SK-N-SH (cell line): ENCODE results near the gene HTR6. TPM values are rescaled to one million over a fixed set of nuclear protein-coding genes. Genes with fewer than 3 reads are reported as not detected.
A peak's percentile ranks its signal among the peaks of the same experiment; 100 is the strongest.

ENCODE experiments used
- CTCF ChIA-PET: fragments of 300-600, 350-600 bp; formaldehyde crosslinking; extraction: SDS; loops from one replicate; lab custom pipeline; 2021; lab: Yijun Ruan, JAX
- POLR2A ChIA-PET: fragments of 350-600 bp; sonication (Branson Sonifier 250); formaldehyde crosslinking; extraction: SDS; loops from one replicate; lab custom pipeline; 2020; ENCODE audit warnings: antibody characterized with exemption, inconsistent platforms; lab: Yijun Ruan, JAX
- DNase-seq: peaks from one replicate; pipeline ENCODE4 v3.0.0; 2012
- H2AFZ ChIP-seq: fragments of 200-600 bp; sonication (generic); 2 replicates; pipeline ENCODE4 v1.8.1; 2016; ENCODE audit warnings: antibody characterized with exemption, mild to moderate bottlenecking, low read depth
- H3F3A ChIP-seq: fragments of 200-600 bp; sonication (generic); replicated peaks from 2 replicates; pipeline ENCODE3; 2016; ENCODE audit warnings: antibody characterized with exemption, mild to moderate bottlenecking; ENCODE audit not compliant: insufficient read depth
- H3K27ac ChIP-seq, 2 experiments: fragments of 200-500 bp in 1 of 2; fragments of 200-600 bp in 1 of 2; sonication (Bioruptor generic) in 1 of 2; sonication (generic), shearing (Covaris generic) in 1 of 2; 2 replicates each; pipeline versions ENCODE4 v1.5.1 to v1.6.1; 2014 to 2016; ENCODE audit warnings: low read depth in 2 of 2, inconsistent platforms in 1 of 2, low read length in 1 of 2, mild to moderate bottlenecking in 1 of 2, mixed read lengths in 1 of 2
- H3K27me3 ChIP-seq: fragments of 200-600 bp; sonication (generic), shearing (Covaris generic); 2 replicates; pipeline ENCODE4 v1.6.1; 2016; ENCODE audit warnings: mixed run types; ENCODE audit not compliant: insufficient read depth
- H3K36me3 ChIP-seq, 2 experiments: fragments of 200-500 bp in 1 of 2; fragments of 200-600 bp in 1 of 2; sonication (Bioruptor generic) in 1 of 2; sonication (generic) in 1 of 2; replicated peaks in 1 of 2; 2 replicates each; pipeline versions ENCODE3 to v1.5.1; 2014 to 2016; ENCODE audit warnings: low read length in 1 of 2, mild to moderate bottlenecking in 1 of 2; ENCODE audit not compliant: insufficient read depth in 2 of 2, control insufficient read depth in 1 of 2
- H3K4me1 ChIP-seq, 2 experiments: fragments of 200-500 bp in 1 of 2; fragments of 200-600 bp in 1 of 2; sonication (Bioruptor generic) in 1 of 2; sonication (generic), shearing (Covaris generic) in 1 of 2; 2 replicates each; pipeline versions ENCODE4 v1.5.1 to v1.6.1; 2014 to 2016; ENCODE audit warnings: low read depth in 1 of 2, low read length in 1 of 2, mixed run types in 1 of 2; ENCODE audit not compliant: insufficient read depth in 2 of 2, control insufficient read depth in 1 of 2
- H3K4me2 ChIP-seq: fragments of 200-600 bp; sonication (generic), shearing (Covaris generic); 2 replicates; pipeline ENCODE4 v1.6.1; 2017; ENCODE audit warnings: mixed run types
- H3K4me3 ChIP-seq, 2 experiments: fragments of 200-500 bp in 1 of 2; fragments of 200-600 bp in 1 of 2; sonication (Bioruptor generic) in 1 of 2; sonication (generic), shearing (Covaris generic) in 1 of 2; 2 replicates each; pipeline versions ENCODE4 v1.5.1 to v1.8.1; 2014 to 2016; ENCODE audit warnings: low read depth in 2 of 2, inconsistent platforms in 1 of 2, low read length in 1 of 2, mild to moderate bottlenecking in 1 of 2, mixed read lengths in 1 of 2, moderate library complexity in 1 of 2
- H3K79me2 ChIP-seq: fragments of 200-600 bp; sonication (generic); 2 replicates; pipeline ENCODE4 v1.8.1; 2017; ENCODE audit warnings: mild to moderate bottlenecking; ENCODE audit not compliant: insufficient read depth
- H3K9ac ChIP-seq: fragments of 200-600 bp; sonication (generic); 2 replicates; pipeline ENCODE4 v1.6.1; 2017; ENCODE audit warnings: mixed run types
- H3K9me2 ChIP-seq: fragments of 200-600 bp; sonication (generic); 2 replicates; pipeline ENCODE4 v1.6.1; 2017; ENCODE audit warnings: mixed run types
- H3K9me3 ChIP-seq: fragments of 200-600 bp; sonication (generic); 2 replicates; pipeline ENCODE4 v1.6.1; 2017; ENCODE audit warnings: mixed run types, mild to moderate bottlenecking, moderate library complexity
- H4K20me1 ChIP-seq: fragments of 200-600 bp; sonication (generic); 2 replicates; pipeline ENCODE4 v1.6.1; 2017; ENCODE audit warnings: mild to moderate bottlenecking, mixed run types; ENCODE audit not compliant: insufficient read depth
- CHD2 ChIP-seq: fragments of 150-350 bp; IDR thresholded peaks from 2 replicates; pipeline ENCODE4 v1.6.1; 2018; ENCODE audit warnings: low read length; ENCODE audit not compliant: partially characterized antibody
- EP300 ChIP-seq, 2 experiments: IDR thresholded peaks; 2 replicates each; pipeline versions ENCODE4 v1.4.0 to v1.6.1; 2012; ENCODE audit warnings: borderline replicate concordance in 1 of 2, low read depth in 1 of 2, low read length in 1 of 2
- GATA2 ChIP-seq: sonication (generic); formaldehyde crosslinking; IDR thresholded peaks from 2 replicates; pipeline ENCODE4 v1.5.0; 2020; ENCODE audit warnings: mild to moderate bottlenecking, missing genetic modification reagents
- RCOR1 ChIP-seq: fragments of 150-350 bp; IDR thresholded peaks from 2 replicates; pipeline ENCODE4 v1.6.1; 2017; ENCODE audit warnings: antibody characterized with exemption, low read length
- WGBS: methylation state at CpG from one replicate; pipeline ENCODE4 v1.1.6; 2017; ENCODE audit warnings: low lambda C conversion rate; 5-methylcytosine and 5-hydroxymethylcytosine counted together
- polyA plus RNA-seq, 3 experiments: library from polyadenylated mRNA; depleted of rRNA; stranded (reverse); fragments of >200 nt; gene quantifications; 2 replicates each; pipeline ENCODE4 v1.2.3, GENCODE V29; 2012
- TF ChIP-seq, protein P1 (sequence below): IDR thresholded peaks from 2 replicates; pipeline ENCODE4 v1.6.1; 2012; ENCODE audit warnings: mild to moderate bottlenecking, low read depth, low read length, moderate library complexity

HTR6 gene
- polyA plus RNA-seq, 1 of the 3 experiments (the other 2 are of a cell fraction): 0.05 TPM

DNA sequence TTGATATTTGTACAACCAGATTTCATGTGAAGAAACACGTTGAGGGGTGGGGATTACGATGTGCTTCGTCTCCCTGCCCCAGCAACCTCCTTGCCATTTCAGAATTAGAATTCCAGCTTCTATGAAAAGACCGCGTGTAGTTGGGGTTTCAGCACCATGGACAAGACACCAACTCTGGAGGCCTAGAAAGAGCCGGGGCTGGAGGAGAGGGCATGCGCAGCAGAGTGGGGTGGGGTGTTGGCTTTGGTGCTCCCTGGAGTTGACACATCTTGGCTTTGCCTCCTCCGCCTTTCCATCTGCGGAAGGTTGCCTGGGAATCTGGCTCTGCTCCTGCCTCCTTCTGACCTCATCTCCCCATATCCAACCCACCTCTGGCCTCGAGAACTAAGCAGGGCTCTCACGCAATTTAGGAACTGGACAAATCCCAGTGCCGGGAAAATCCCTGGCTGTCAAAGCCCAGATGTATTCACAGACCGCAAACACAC is 11.8 kb downstream of the HTR6 start:
- Histone ChIP-seq H3K27me3 (no peaks in the 10 kb centered on the region), H3K36me3 (no peaks in the 10 kb centered on the region), H3K4me2 (no peak overlapping the region)
- DNase-seq: no peak
- TF ChIP-seq, protein P1, sequence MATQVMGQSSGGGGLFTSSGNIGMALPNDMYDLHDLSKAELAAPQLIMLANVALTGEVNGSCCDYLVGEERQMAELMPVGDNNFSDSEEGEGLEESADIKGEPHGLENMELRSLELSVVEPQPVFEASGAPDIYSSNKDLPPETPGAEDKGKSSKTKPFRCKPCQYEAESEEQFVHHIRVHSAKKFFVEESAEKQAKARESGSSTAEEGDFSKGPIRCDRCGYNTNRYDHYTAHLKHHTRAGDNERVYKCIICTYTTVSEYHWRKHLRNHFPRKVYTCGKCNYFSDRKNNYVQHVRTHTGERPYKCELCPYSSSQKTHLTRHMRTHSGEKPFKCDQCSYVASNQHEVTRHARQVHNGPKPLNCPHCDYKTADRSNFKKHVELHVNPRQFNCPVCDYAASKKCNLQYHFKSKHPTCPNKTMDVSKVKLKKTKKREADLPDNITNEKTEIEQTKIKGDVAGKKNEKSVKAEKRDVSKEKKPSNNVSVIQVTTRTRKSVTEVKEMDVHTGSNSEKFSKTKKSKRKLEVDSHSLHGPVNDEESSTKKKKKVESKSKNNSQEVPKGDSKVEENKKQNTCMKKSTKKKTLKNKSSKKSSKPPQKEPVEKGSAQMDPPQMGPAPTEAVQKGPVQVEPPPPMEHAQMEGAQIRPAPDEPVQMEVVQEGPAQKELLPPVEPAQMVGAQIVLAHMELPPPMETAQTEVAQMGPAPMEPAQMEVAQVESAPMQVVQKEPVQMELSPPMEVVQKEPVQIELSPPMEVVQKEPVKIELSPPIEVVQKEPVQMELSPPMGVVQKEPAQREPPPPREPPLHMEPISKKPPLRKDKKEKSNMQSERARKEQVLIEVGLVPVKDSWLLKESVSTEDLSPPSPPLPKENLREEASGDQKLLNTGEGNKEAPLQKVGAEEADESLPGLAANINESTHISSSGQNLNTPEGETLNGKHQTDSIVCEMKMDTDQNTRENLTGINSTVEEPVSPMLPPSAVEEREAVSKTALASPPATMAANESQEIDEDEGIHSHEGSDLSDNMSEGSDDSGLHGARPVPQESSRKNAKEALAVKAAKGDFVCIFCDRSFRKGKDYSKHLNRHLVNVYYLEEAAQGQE: peak; percentile 96
- no peak for TF ChIP-seq EP300 (IDR thresholded peaks at IDR 0.05; ENCODE audit: borderline replicate concordance in 1 of 2, low read depth in 1 of 2, low read length in 1 of 2)
- no peak for TF ChIP-seq GATA2 (CRISPR knock-in tag)
- TF ChIP-seq, all 33 proteins: peak for 1
- POLR2A ChIA-PET: no interaction called here
- Histone ChIP-seq H3K27ac (no peak overlapping the region), H3K4me3 (no peak overlapping the region), H3K9me2 (no peaks in the 10 kb centered on the region), H3K9me3 (no peaks in the 10 kb centered on the region), H2AFZ (no peak overlapping the region), H4K20me1 (no peaks in the 10 kb centered on the region), H3K4me1 (no peaks in the 10 kb centered on the region), H3K79me2 (no peaks in the 10 kb centered on the region), H3F3A (no peaks in the 10 kb centered on the region), H3K9ac (no peak overlapping the region)
- WGBS: 73% methylated on average over 13 of the region's 13 CpGs
- CTCF ChIA-PET: interaction anchor here (0.5 to 33.1 kb wide), 4 partner anchors 14 to 1524 kb away, joined by 3 to 553 read pairs (median 4); no protein-coding TSS in a partner anchor

DNA sequence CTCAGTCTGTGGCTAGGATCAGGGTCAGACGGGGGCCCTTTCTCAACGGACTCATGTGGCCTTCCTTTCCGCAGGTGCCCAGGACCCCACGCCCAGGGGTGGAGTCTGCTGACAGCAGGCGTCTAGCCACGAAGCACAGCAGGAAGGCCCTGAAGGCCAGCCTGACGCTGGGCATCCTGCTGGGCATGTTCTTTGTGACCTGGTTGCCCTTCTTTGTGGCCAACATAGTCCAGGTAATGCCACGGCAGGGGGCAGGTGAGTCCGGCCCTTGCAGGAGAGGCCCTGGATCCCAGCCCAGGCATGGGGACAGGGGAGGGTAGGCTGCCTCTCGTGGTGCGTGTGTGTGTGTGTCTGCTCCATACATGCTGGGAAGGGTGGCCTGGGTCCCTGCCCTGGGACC is 13.8 kb downstream of the HTR6 start:
- no peaks in the 10 kb centered on the region for H3K9me3 ChIP-seq
- no peak overlapping the region for H3K4me2 ChIP-seq
- WGBS: 81% methylated on average over 8 of the region's 11 CpGs
- TF ChIP-seq, protein P1: no peak
- TF ChIP-seq CHD2 (no peak), RCOR1 (no peak)
- no peak overlapping the region for H3K27ac ChIP-seq
- no peaks in the 10 kb centered on the region for H3K9me2 ChIP-seq
- no peaks in the 10 kb centered on the region for H3K27me3 ChIP-seq
- H3F3A ChIP-seq: no peaks in the 10 kb centered on the region
- no peaks in the 10 kb centered on the region for H4K20me1 ChIP-seq
- H3K9ac ChIP-seq: no peak overlapping the region
- no peaks in the 10 kb centered on the region for H3K79me2 ChIP-seq
- POLR2A ChIA-PET: no interaction called here
- no peak overlapping the region for H3K4me3 ChIP-seq
- peaks cover 0 to 6% of the 10 kb centered on the region in 2 experiments; a peak in 1 of 4 replicates for H3K4me1 ChIP-seq
- no peak overlapping the region for H2AFZ ChIP-seq
- H3K36me3 ChIP-seq: no peaks in the 10 kb centered on the region
- DNase-seq: no peak
- CTCF ChIA-PET: interaction anchor here (1.2 to 33.1 kb wide), 4 partner anchors 11 to 29 kb away, joined by 3 to 553 read pairs (median 5); no protein-coding TSS in a partner anchor
